ENCODE measurements around the gene CFAP73. TPM values are rescaled to one million over a fixed set of nuclear protein-coding genes. Genes with fewer than 3 reads are reported as not detected.

Gene CFAP73
- total RNA-seq, 1 experiment from 2014 or later, result 0.94 TPM

DNA sequence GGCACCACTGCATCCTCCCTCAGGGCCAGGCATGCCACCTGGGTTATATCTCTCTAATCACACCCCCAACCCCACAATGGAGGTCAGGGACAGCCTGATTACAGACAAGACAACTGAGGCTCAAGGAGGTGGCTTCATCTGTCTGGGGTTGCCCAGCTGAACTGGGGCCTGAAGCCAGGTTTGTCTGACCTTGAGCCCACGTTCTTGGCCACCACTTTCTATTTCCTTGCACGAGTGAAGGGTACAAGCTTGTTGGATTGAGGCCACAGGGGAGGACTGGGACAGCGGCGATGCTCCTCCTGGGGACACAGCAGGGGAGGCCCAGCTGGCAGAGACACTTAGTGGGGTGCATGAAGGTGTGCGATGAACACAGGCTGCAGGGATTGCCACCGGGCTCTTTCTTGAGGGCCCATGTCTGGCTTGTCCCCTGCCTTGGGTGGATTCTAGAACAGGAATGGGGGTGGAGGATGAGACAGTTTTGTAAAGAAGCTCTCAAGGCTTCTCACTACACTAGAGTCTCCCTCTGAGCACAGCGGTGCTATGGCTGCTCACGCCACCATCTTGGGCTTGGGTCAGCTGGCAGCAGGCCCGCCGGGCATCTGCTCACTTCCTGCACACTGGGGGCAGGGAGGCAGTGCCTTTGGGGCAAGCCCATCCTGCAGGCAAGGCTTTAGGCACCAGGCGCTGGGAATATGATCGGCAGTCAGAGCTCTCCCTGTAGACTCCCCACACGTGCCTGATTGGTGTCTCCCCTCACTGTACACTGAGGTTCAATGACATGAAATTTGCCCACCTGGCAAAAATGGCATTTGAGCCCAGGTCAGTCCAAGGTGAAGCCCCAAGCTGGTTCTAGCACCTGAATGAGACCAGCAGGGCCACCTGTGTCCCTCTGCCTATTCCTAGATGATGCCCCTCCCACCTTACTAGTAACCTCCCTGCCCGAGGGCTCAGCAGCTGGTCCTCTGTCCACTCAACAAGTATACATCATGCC, 52.0 kb downstream of the CFAP73 start (continued):
- no peak for TF ChIP-seq USF1 (CRISPR knock-in tag; IDR thresholded peaks at IDR 0.05)

DNA sequence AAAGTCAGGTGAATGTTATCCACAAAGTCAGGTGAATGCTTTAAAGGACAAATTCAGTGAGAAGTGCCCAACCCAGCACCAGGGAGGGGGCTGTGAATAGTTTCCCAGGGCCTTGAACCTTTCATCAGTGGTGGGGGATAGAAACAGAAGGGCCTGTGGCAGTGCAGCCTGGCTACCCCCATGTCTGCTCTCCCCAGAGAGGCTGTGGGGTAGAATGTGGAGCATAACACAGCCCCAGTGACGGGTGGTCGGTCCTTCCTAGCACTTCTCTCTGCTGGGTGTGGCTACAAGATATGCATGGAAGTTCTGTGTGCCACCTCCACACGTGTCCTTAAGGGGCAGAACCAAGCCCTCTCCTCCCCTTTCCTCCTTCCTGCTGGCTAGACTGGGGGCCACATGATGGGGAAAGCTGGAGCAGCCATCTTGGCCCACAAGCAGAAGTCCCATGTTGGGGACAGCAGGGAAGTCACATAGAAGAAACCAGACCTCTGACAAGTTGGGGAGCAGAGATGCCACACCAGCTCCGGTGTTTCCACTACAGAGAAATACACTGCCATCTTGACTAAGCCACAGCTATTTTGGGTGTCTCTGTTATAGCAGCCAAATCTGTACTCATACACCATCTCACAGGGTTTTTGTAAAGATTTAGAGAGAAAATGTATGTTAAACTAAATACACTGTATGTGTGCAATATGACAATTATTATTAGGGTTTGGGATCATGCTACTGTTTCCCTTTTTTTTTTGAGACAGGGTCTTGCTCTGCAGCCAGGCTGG, 53.0 kb downstream of the CFAP73 start:
- H3K4me3 Mint-ChIP-seq, result no peak overlapping the region
- ChIA-PET CTCF (no interaction called here), POLR2A (no interaction called here)
- TF ChIP-seq, protein P1, sequence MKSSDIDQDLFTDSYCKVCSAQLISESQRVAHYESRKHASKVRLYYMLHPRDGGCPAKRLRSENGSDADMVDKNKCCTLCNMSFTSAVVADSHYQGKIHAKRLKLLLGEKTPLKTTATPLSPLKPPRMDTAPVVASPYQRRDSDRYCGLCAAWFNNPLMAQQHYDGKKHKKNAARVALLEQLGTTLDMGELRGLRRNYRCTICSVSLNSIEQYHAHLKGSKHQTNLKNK (CRISPR knock-in tag; IDR thresholded peaks at IDR 0.05), result no peak
- TF ChIP-seq NR2C2 (CRISPR knock-in tag; IDR thresholded peaks at IDR 0.05) (no peak), ZNF416 (CRISPR knock-in tag; IDR thresholded peaks at IDR 0.05) (no peak), NR1H2 (CRISPR knock-in tag; IDR thresholded peaks at IDR 0.05) (no peak), ATF2 (CRISPR knock-in tag; IDR thresholded peaks at IDR 0.05; ENCODE audit: borderline replicate concordance, low read depth) (no peak), JUN (CRISPR knock-in tag; IDR thresholded peaks at IDR 0.05) (no peak), GTF2I (CRISPR knock-in tag; conservative IDR thresholded peaks at IDR 0.05) (no peak), IRF1 (CRISPR knock-in tag; IDR thresholded peaks at IDR 0.05) (no peak), FOXP1 (CRISPR knock-in tag; IDR thresholded peaks at IDR 0.05; ENCODE audit: borderline replicate concordance) (no peak), FOXJ3 (CRISPR knock-in tag; IDR thresholded peaks at IDR 0.05; ENCODE audit: borderline replicate concordance) (no peak), TEAD1 (CRISPR knock-in tag; IDR thresholded peaks at IDR 0.05) (no peak), KAT7 (CRISPR knock-in tag; IDR thresholded peaks at IDR 0.05; ENCODE audit: borderline replicate concordance) (no peak), ZNF138 (CRISPR knock-in tag; conservative IDR thresholded peaks at IDR 0.05) (no peak), ZNF423 (CRISPR knock-in tag; IDR thresholded peaks at IDR 0.05) (no peak), RELA (CRISPR knock-in tag; IDR thresholded peaks at IDR 0.05; ENCODE audit: borderline replicate concordance) (no peak), ZBTB43 (CRISPR knock-in tag; IDR thresholded peaks at IDR 0.05) (no peak), OVOL2 (CRISPR knock-in tag; IDR thresholded peaks at IDR 0.05; ENCODE audit: borderline replicate concordance) (no peak), USF1 (CRISPR knock-in tag; IDR thresholded peaks at IDR 0.05) (no peak)
- TF ChIP-seq, protein P2, sequence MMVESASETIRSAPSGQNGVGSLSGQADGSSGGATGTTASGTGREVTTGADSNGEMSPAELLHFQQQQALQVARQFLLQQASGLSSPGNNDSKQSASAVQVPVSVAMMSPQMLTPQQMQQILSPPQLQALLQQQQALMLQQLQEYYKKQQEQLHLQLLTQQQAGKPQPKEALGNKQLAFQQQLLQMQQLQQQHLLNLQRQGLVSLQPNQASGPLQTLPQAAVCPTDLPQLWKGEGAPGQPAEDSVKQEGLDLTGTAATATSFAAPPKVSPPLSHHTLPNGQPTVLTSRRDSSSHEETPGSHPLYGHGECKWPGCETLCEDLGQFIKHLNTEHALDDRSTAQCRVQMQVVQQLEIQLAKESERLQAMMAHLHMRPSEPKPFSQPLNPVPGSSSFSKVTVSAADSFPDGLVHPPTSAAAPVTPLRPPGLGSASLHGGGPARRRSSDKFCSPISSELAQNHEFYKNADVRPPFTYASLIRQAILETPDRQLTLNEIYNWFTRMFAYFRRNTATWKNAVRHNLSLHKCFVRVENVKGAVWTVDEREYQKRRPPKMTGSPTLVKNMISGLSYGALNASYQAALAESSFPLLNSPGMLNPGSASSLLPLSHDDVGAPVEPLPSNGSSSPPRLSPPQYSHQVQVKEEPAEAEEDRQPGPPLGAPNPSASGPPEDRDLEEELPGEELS (CRISPR knock-in tag; IDR thresholded peaks at IDR 0.05), result no peak
- TF ChIP-seq, protein P3, sequence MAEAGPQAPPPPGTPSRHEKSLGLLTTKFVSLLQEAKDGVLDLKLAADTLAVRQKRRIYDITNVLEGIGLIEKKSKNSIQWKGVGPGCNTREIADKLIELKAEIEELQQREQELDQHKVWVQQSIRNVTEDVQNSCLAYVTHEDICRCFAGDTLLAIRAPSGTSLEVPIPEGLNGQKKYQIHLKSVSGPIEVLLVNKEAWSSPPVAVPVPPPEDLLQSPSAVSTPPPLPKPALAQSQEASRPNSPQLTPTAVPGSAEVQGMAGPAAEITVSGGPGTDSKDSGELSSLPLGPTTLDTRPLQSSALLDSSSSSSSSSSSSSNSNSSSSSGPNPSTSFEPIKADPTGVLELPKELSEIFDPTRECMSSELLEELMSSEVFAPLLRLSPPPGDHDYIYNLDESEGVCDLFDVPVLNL (CRISPR knock-in tag; IDR thresholded peaks at IDR 0.05; ENCODE audit: borderline replicate concordance, low read depth), result no peak
- H3K27ac Mint-ChIP-seq, result no peak overlapping the region
- no peaks in the 10 kb centered on the region for H3K27me3 Mint-ChIP-seq (ENCODE audit: low read depth)
- peaks cover under 1% of the 10 kb centered on the region; the same call in 1 of the 2 replicates for H3K4me1 Mint-ChIP-seq
- H3K36me3 Mint-ChIP-seq, result peaks cover 6% of the 10 kb centered on the region
- ATAC-seq (no peak), DNase-seq (ENCODE audit: low spot score) (no peak)
- peaks cover 6% of the 10 kb centered on the region for H3K9me3 Mint-ChIP-seq
